ENCODE results near the gene SLC26A4.

The SLC26A4 gene

GRCh38 chr7:107678110-107678753, 17.6 kb downstream of the SLC26A4 start:
- TF ChIP-seq GATA2 (IDR thresholded peaks at IDR 0.05; ENCODE audit: low read depth, low read length): no peak
- TF ChIP-seq GATA3 (IDR thresholded peaks at IDR 0.05; ENCODE audit: low read depth, low read length): no peak

- no peak for TF ChIP-seq GATA3 (IDR thresholded peaks at IDR 0.05; ENCODE audit: low read depth, low read length)
- TF ChIP-seq GATA2 (IDR thresholded peaks at IDR 0.05; ENCODE audit: low read depth, low read length): no peak
These were observed 19.9 kb downstream of the SLC26A4 start for GRCh38 chr7:107680478-107680877.

- no peak for TF ChIP-seq GATA2 (IDR thresholded peaks at IDR 0.05; ENCODE audit: low read depth, low read length)
- no peak for TF ChIP-seq GATA3 (IDR thresholded peaks at IDR 0.05; ENCODE audit: low read depth, low read length)
These were observed 22.3 kb downstream of the SLC26A4 start for GRCh38 chr7:107682886-107683285.

GRCh38 chr7:107684287-107684686, 23.7 kb downstream of the SLC26A4 start:
- no peak for TF ChIP-seq GATA2 (IDR thresholded peaks at IDR 0.05; ENCODE audit: low read depth, low read length)

GRCh38 chr7:107684947-107685463, 24.4 kb downstream of the SLC26A4 start:
- no peak for TF ChIP-seq GATA2 (IDR thresholded peaks at IDR 0.05; ENCODE audit: low read depth, low read length)
- no peak for TF ChIP-seq GATA3 (IDR thresholded peaks at IDR 0.05; ENCODE audit: low read depth, low read length)

- no peak for TF ChIP-seq GATA3 (IDR thresholded peaks at IDR 0.05; ENCODE audit: low read depth, low read length)
- no peak for TF ChIP-seq GATA2 (IDR thresholded peaks at IDR 0.05; ENCODE audit: low read depth, low read length)
These were observed 26.3 kb downstream of the SLC26A4 start for GRCh38 chr7:107686816-107687387.

GRCh38 chr7:107687656-107688055, 27.0 kb downstream of the SLC26A4 start:
- TF ChIP-seq GATA2 (IDR thresholded peaks at IDR 0.05; ENCODE audit: low read depth, low read length) (no peak), GATA3 (IDR thresholded peaks at IDR 0.05; ENCODE audit: low read depth, low read length) (no peak)

- TF ChIP-seq GATA2 (IDR thresholded peaks at IDR 0.05; ENCODE audit: low read depth, low read length): no peak
These were observed 28.9 kb downstream of the SLC26A4 start for GRCh38 chr7:107689553-107689952.

GRCh38 chr7:107690084-107690483, 29.5 kb downstream of the SLC26A4 start:
- TF ChIP-seq GATA2 (IDR thresholded peaks at IDR 0.05; ENCODE audit: low read depth, low read length): no peak

GRCh38 chr7:107690611-107691010, 30.0 kb downstream of the SLC26A4 start:
- TF ChIP-seq GATA2 (IDR thresholded peaks at IDR 0.05; ENCODE audit: low read depth, low read length) (no peak), GATA3 (IDR thresholded peaks at IDR 0.05; ENCODE audit: low read depth, low read length) (no peak)

- TF ChIP-seq GATA3 (IDR thresholded peaks at IDR 0.05; ENCODE audit: low read depth, low read length): no peak
- TF ChIP-seq GATA2 (IDR thresholded peaks at IDR 0.05; ENCODE audit: low read depth, low read length): no peak
These were observed 31.1 kb downstream of the SLC26A4 start for GRCh38 chr7:107691716-107692115.

- TF ChIP-seq GATA3 (IDR thresholded peaks at IDR 0.05; ENCODE audit: low read depth, low read length) (no peak), GATA2 (IDR thresholded peaks at IDR 0.05; ENCODE audit: low read depth, low read length) (no peak)
These were observed 31.9 kb downstream of the SLC26A4 start for GRCh38 chr7:107692501-107692900.

GRCh38 chr7:107693396-107693795, 32.8 kb downstream of the SLC26A4 start:
- no peak for TF ChIP-seq GATA3 (IDR thresholded peaks at IDR 0.05; ENCODE audit: low read depth, low read length)
- no peak for TF ChIP-seq GATA2 (IDR thresholded peaks at IDR 0.05; ENCODE audit: low read depth, low read length)

- TF ChIP-seq GATA2 (IDR thresholded peaks at IDR 0.05; ENCODE audit: low read depth, low read length): no peak
- no peak for TF ChIP-seq GATA3 (IDR thresholded peaks at IDR 0.05; ENCODE audit: low read depth, low read length)
These were observed 33.8 kb downstream of the SLC26A4 start for GRCh38 chr7:107694386-107694785.

GRCh38 chr7:107696330-107696946, 35.8 kb downstream of the SLC26A4 start:
- TF ChIP-seq GATA3 (IDR thresholded peaks at IDR 0.05; ENCODE audit: low read depth, low read length): no peak
- no peak for TF ChIP-seq GATA2 (IDR thresholded peaks at IDR 0.05; ENCODE audit: low read depth, low read length)

Measured in SH-SY5Y (cell line).